ENCODE measurements around the gene HSD11B1L. TPM values are rescaled to one million over a fixed set of nuclear protein-coding genes. Genes with fewer than 3 reads are reported as not detected.

HSD11B1L gene
- total RNA-seq: 9.4 and 22.2 TPM in 2 replicates

GRCh38 chr19:5680437-5681368, at the start of gene HSD11B1L, which contains the start of gene MICOS13:
Gene HSD11B1L, plus strand, starts transcription at chr19:5681027. Its CDS starts 3,806 bp downstream, at chr19:5684833.
Gene MICOS13, minus strand, starts transcription at chr19:5680516. Its CDS starts 30 bp downstream, at chr19:5680486.
- peak; percentile 97 for DNase-seq (ENCODE audit: low read depth)

GRCh38 chr19:5631567-5632240, 49.1 kb upstream of the HSD11B1L start:
- no peak for DNase-seq (ENCODE audit: low read depth)

GRCh38 chr19:5632241-5632612, 48.6 kb upstream of the HSD11B1L start:
- DNase-seq (ENCODE audit: low read depth): no peak

GRCh38 chr19:5632657-5633056, 48.2 kb upstream of the HSD11B1L start:
- no peak for DNase-seq (ENCODE audit: low read depth)

GRCh38 chr19:5635427-5635826, 45.4 kb upstream of the HSD11B1L start:
- DNase-seq (ENCODE audit: low read depth): no peak

GRCh38 chr19:5637971-5638370, 42.9 kb upstream of the HSD11B1L start:
- DNase-seq (ENCODE audit: low read depth): no peak

GRCh38 chr19:5641171-5641570, 39.7 kb upstream of the HSD11B1L start:
- DNase-seq (ENCODE audit: low read depth): no peak

GRCh38 chr19:5642204-5642603, 38.6 kb upstream of the HSD11B1L start:
- no peak for DNase-seq (ENCODE audit: low read depth)

GRCh38 chr19:5643060-5643459, 37.8 kb upstream of the HSD11B1L start:
- DNase-seq (ENCODE audit: low read depth): no peak

GRCh38 chr19:5644037-5644436, 36.8 kb upstream of the HSD11B1L start:
- DNase-seq (ENCODE audit: low read depth): no peak

GRCh38 chr19:5645409-5645808, 35.4 kb upstream of the HSD11B1L start:
- no peak for DNase-seq (ENCODE audit: low read depth)

GRCh38 chr19:5646703-5647102, 34.1 kb upstream of the HSD11B1L start:
- DNase-seq (ENCODE audit: low read depth): no peak

GRCh38 chr19:5648464-5648863, 32.4 kb upstream of the HSD11B1L start:
- DNase-seq (ENCODE audit: low read depth): no peak

GRCh38 chr19:5651361-5651760, 29.5 kb upstream of the HSD11B1L start:
- no peak for DNase-seq (ENCODE audit: low read depth)

GRCh38 chr19:5652261-5652660, 28.6 kb upstream of the HSD11B1L start:
- DNase-seq (ENCODE audit: low read depth): no peak

GRCh38 chr19:5654931-5655330, 25.9 kb upstream of the HSD11B1L start:
- DNase-seq (ENCODE audit: low read depth): no peak

GRCh38 chr19:5655412-5655811, 25.4 kb upstream of the HSD11B1L start:
- DNase-seq (ENCODE audit: low read depth): no peak

GRCh38 chr19:5661483-5661882, 19.3 kb upstream of the HSD11B1L start:
- no peak for DNase-seq (ENCODE audit: low read depth)

GRCh38 chr19:5663904-5664303, 16.9 kb upstream of the HSD11B1L start:
- no peak for DNase-seq (ENCODE audit: low read depth)

- DNase-seq (ENCODE audit: low read depth): no peak
Measured at GRCh38 chr19:5664515-5664914, 16.3 kb upstream of the HSD11B1L start.

- DNase-seq (ENCODE audit: low read depth): peak; percentile 95
Measured at GRCh38 chr19:5665781-5666513, 14.9 kb upstream of the HSD11B1L start.

GRCh38 chr19:5666921-5667610, 13.8 kb upstream of the HSD11B1L start:
- no peak for DNase-seq (ENCODE audit: low read depth)

Measured in renal cortical epithelial cell (primary cell).